A673 (cell line): ENCODE measurements around the gene CRISPLD2. TPM values are rescaled to one million over a fixed set of nuclear protein-coding genes. Genes with fewer than 3 reads are reported as not detected.
"Not testable (repeated sequence)": the region's sequence is repeated elsewhere in the genome, so short reads cannot be mapped to it uniquely, and the experiment has no call there.

Source experiments
- BruUV-seq: library from RNA; stranded (reverse); fragments of 400-500 nt; replicated peaks from 2 replicates; lab custom pipeline; 2021; lab: Mats Ljungman, UMichigan
- CTCF ChIA-PET: fragments of 300-600 bp; sonication (Branson Sonifier 250); formaldehyde crosslinking; loops from one replicate; lab custom pipeline; 2022; ENCODE audit warnings: antibody characterized with exemption; lab: Charles Lee
- POLR2A ChIA-PET: fragments of 300-600 bp; sonication (Branson Sonifier 250); formaldehyde crosslinking; loops from one replicate; lab custom pipeline; 2022; ENCODE audit warnings: antibody characterized with exemption; ENCODE audit not compliant: low non-redundant PET; lab: Charles Lee
- DNase-seq: peaks from one replicate; pipeline ENCODE4 v3.0.0-alpha.2; 2015; ENCODE audit warnings: low spot score
- H3K27ac ChIP-seq: fragments of 200-600 bp; sonication (generic); 2 replicates; pipeline ENCODE4 v1.5.1; 2016; ENCODE audit warnings: mixed run types, low read depth, mild to moderate bottlenecking, mixed read lengths, antibody characterized with exemption, low read length; ENCODE audit not compliant: poor library complexity, severe bottlenecking
- H3K27me3 ChIP-seq: fragments of 200-600 bp; sonication (generic); replicated peaks from 2 replicates; pipeline ENCODE4 v1.6.1; 2017; ENCODE audit warnings: mixed run types, low read depth, mild to moderate bottlenecking, mixed read lengths, antibody characterized with exemption, low read length; ENCODE audit not compliant: insufficient read depth, poor library complexity
- H3K36me3 ChIP-seq: fragments of 200-600 bp; sonication (generic); 2 replicates; pipeline ENCODE4 v1.6.1; 2016; ENCODE audit warnings: mixed run types, mild to moderate bottlenecking, mixed read lengths, antibody characterized with exemption, low read length; ENCODE audit not compliant: insufficient read depth, poor library complexity, severe bottlenecking
- H3K4me1 ChIP-seq: fragments of 200-600 bp; sonication (generic); 2 replicates; pipeline ENCODE4 v1.6.1; 2017; ENCODE audit warnings: mixed run types, mild to moderate bottlenecking, mixed read lengths, antibody characterized with exemption, low read length; ENCODE audit not compliant: insufficient read depth, poor library complexity, severe bottlenecking
- H3K4me3 ChIP-seq: fragments of 200-600 bp; sonication (generic); 2 replicates; pipeline ENCODE4 v1.5.1; 2016; ENCODE audit warnings: low read depth, mixed run types, mild to moderate bottlenecking, mixed read lengths, low read length; ENCODE audit not compliant: poor library complexity, severe bottlenecking
- H3K9me3 ChIP-seq: fragments of 200-600 bp; sonication (generic); 2 replicates; pipeline ENCODE4 v1.6.1; 2016; ENCODE audit warnings: mixed run types, low read depth, mild to moderate bottlenecking, mixed read lengths, antibody characterized with exemption, low read length; ENCODE audit not compliant: poor library complexity, severe bottlenecking
- EZH2 ChIP-seq: fragments of 200-600 bp; sonication (generic); IDR thresholded peaks from 2 replicates; pipeline ENCODE4 v1.6.1; 2017; ENCODE audit warnings: borderline replicate concordance, low read depth, mild to moderate bottlenecking, mixed read lengths, antibody characterized with exemption, low read length; ENCODE audit not compliant: poor library complexity, severe bottlenecking
- intact Hi-C: fragments of 100-400 bp; cut with micrococcal nuclease; formaldehyde crosslinking; loops from one replicate; pipeline ENCODE4 v1.10.0; 2022; ENCODE audit not compliant: unreplicated experiment
- total RNA-seq: library from RNA; stranded (reverse); gene quantifications from 2 replicates; pipeline ENCODE4 v1.2.3, GENCODE V29; 2021
- TF ChIP-seq, protein P1 (sequence below): fragments of 300-800, 200-600 bp; sonication (generic); conservative IDR thresholded peaks from 2 replicates; pipeline ENCODE4 v1.5.1; 2017; ENCODE audit warnings: low read depth, mild to moderate bottlenecking, antibody characterized with exemption, low read length, moderate library complexity, mixed read lengths

Gene CRISPLD2
- total RNA-seq, 1 experiment from 2014 or later, result 0.32 TPM

- TF ChIP-seq, protein P1, sequence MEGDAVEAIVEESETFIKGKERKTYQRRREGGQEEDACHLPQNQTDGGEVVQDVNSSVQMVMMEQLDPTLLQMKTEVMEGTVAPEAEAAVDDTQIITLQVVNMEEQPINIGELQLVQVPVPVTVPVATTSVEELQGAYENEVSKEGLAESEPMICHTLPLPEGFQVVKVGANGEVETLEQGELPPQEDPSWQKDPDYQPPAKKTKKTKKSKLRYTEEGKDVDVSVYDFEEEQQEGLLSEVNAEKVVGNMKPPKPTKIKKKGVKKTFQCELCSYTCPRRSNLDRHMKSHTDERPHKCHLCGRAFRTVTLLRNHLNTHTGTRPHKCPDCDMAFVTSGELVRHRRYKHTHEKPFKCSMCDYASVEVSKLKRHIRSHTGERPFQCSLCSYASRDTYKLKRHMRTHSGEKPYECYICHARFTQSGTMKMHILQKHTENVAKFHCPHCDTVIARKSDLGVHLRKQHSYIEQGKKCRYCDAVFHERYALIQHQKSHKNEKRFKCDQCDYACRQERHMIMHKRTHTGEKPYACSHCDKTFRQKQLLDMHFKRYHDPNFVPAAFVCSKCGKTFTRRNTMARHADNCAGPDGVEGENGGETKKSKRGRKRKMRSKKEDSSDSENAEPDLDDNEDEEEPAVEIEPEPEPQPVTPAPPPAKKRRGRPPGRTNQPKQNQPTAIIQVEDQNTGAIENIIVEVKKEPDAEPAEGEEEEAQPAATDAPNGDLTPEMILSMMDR, result no peak
- no peak for TF ChIP-seq EZH2
- intact Hi-C loops, result no loop called here
- BruUV-seq, result no TSS peak
- H3K9me3 ChIP-seq, result no peaks in the 10 kb centered on the region
- ChIA-PET CTCF (no interaction called here), POLR2A (no interaction called here)
- no peak overlapping the region for H3K4me3 ChIP-seq
- no peak for DNase-seq
- no peaks in the 10 kb centered on the region for H3K4me1 ChIP-seq
- no peak overlapping the region for H3K27ac ChIP-seq
- no peaks in the 10 kb centered on the region for H3K36me3 ChIP-seq
- H3K27me3 ChIP-seq, result no peaks in the 10 kb centered on the region
Measured at GRCh38 chr16:84867696-84868095, 47.9 kb downstream of the CRISPLD2 start.

GRCh38 chr16:84868328-84868727, 48.5 kb downstream of the CRISPLD2 start:
- Histone ChIP-seq H3K27me3 (no peaks in the 10 kb centered on the region), H3K36me3 (no peaks in the 10 kb centered on the region), H3K4me3 (no peak overlapping the region), H3K27ac (no peak overlapping the region), H3K4me1 (no peaks in the 10 kb centered on the region), H3K9me3 (no peaks in the 10 kb centered on the region)
- no TSS peak for BruUV-seq
- no peak for TF ChIP-seq EZH2
- CTCF ChIA-PET, result no interaction called here
- intact Hi-C loops, result no loop called here
- DNase-seq, result no peak
- POLR2A ChIA-PET, result no interaction called here

DNA sequence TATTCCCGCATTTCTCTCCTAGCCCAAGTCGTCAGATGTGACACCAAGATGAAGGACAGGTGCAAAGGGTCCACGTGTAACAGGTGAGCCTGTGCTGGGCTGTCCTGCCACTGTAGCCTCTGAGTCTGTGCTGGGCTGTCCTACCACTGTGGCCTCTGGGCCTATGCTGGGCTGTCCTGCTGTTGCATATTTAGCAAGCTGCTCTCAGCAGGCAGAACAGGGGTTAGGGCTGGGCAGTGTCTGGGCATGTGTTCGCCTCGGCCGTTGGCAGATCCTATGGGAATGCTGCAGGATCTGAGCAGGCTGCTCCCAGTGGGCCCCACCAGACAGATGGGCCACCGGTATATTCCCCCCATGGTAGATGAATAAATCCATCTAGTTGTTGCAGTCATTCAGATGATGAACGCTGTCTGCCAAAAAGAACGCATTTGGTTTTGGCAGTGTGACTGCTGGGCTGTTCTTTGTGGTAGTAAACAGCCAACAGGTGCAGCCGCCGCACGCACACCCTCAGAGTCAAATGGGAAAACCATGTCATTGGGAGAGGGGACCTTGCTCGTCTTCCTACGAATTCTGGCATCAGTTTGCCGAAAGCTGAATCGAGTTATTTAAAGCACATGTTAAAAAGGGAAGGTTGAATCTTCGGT, 49.2 kb downstream of the CRISPLD2 start:
- no peaks in the 10 kb centered on the region for H3K9me3 ChIP-seq
- H3K36me3 ChIP-seq, result no peaks in the 10 kb centered on the region
- no peak overlapping the region for H3K4me3 ChIP-seq
- ChIA-PET CTCF (no interaction called here), POLR2A (no interaction called here)
- DNase-seq, result no peak
- TF ChIP-seq EZH2, result no peak
- TF ChIP-seq, protein P1, result no peak
- intact Hi-C loops, result no loop called here
- H3K27ac ChIP-seq, result no peak overlapping the region
- H3K27me3 ChIP-seq, result no peaks in the 10 kb centered on the region
- no TSS peak for BruUV-seq
- H3K4me1 ChIP-seq, result no peaks in the 10 kb centered on the region

DNA sequence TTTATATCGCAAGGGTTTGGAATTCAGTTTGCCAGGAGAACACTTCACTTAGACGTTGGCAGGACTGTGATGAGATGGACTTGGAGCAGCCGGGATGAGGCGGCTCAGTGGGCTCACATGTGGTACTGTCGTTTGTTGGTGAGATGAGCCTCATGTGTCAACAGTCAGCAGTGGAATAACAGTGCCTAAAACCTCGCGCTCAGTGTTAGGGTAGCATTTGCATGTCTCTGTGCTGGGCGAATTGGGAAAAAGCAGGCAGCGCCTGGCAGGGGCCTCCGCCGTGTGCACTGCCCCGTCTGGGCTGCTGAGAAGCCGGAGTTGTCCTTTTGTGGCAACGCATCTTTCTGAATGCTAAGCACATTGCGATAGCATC, 49.7 kb downstream of the CRISPLD2 start:
- DNase-seq, result no peak
- no peak for TF ChIP-seq EZH2
- TF ChIP-seq, protein P1, result no peak
- Histone ChIP-seq H3K27me3 (no peaks in the 10 kb centered on the region), H3K9me3 (no peaks in the 10 kb centered on the region), H3K4me1 (no peaks in the 10 kb centered on the region), H3K27ac (no peak overlapping the region), H3K36me3 (no peaks in the 10 kb centered on the region), H3K4me3 (no peak overlapping the region)
- POLR2A ChIA-PET, result no interaction called here
- BruUV-seq, result no TSS peak
- CTCF ChIA-PET, result no interaction called here
- intact Hi-C loops, result no loop called here

DNA sequence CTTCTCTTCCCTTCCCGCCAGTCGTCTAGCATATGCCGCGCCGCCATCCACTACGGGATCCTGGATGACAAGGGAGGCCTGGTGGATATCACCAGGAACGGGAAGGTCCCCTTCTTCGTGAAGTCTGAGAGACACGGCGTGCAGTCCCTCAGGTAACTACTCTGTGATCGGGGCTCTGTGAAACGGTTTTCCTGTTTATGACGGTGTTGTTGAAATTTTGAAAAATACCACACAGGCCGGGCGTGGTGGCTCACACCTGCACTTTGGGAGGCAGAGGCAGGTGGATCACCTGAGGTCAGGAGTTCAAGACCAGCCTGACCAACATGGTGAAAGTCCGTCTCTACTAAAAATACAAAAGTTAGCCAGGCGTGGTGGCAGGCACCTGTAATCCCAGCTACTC, 53.2 kb downstream of the CRISPLD2 start:
- POLR2A ChIA-PET, H3K4me1 ChIP-seq, BruUV-seq, intact Hi-C loops, H3K36me3 ChIP-seq, H3K27me3 ChIP-seq, H3K4me3 ChIP-seq, H3K27ac ChIP-seq, DNase-seq, H3K9me3 ChIP-seq, CTCF ChIA-PET: not testable (repeated sequence)
